ENCODE data around the gene SZRD1. TPM values are rescaled to one million over a fixed set of nuclear protein-coding genes. Genes with fewer than 3 reads are reported as not detected.
A peak's percentile ranks its signal among the peaks of the same experiment; 100 is the strongest.

Gene SZRD1
- total and polyA plus RNA-seq, 9 of the 15 experiments (the other 6 are each of a cell fraction or from before 2014, with no cell fraction given), result 3.9 to 149 (median 82.5) TPM

- no peak for TF ChIP-seq ARID3A (IDR thresholded peaks at IDR 0.05; ENCODE audit: borderline replicate concordance, low read depth, low read length)
- TF ChIP-seq GTF3C2 (IDR thresholded peaks at IDR 0.05; ENCODE audit: borderline replicate concordance, extremely low read depth, insufficient read length), result no peak
- TF ChIP-seq ZKSCAN1 (IDR thresholded peaks at IDR 0.05; ENCODE audit: low read depth, low read length), result peak; percentile 62; the same call in 1 of the 2 replicates
- peak; percentile 73 for TF ChIP-seq SOX6 (IDR thresholded peaks at IDR 0.05)
- TF ChIP-seq RNF2 (IDR thresholded peaks at IDR 0.05), result peak; percentile 78; the same call in 1 of the 2 replicates
- TF ChIP-seq ZNF695 (CRISPR knock-in tag; IDR thresholded peaks at IDR 0.05), result no peak
- 0 out of 2 replicates have a peak, but pooled peaks have one; percentile 55 for TF ChIP-seq ZNF12 (CRISPR knock-in tag; IDR thresholded peaks at IDR 0.05)
- peak; percentile 82 to 84; a peak in 2 of 4 replicates for TF ChIP-seq UBTF (IDR thresholded peaks at IDR 0.05; ENCODE audit: borderline replicate concordance in 1 of 2, low read depth in 2 of 2, low read length in 2 of 2)
- peak; percentile 55 for TF ChIP-seq EGR1 (conservative IDR thresholded peaks at IDR 0.05)
- no peak for TF ChIP-seq TAF15 (IDR thresholded peaks at IDR 0.05; ENCODE audit: low read depth, low read length)
- peak; percentile 76; the same call in 1 of the 2 replicates for TF ChIP-seq ELF4 (CRISPR knock-in tag; IDR thresholded peaks at IDR 0.05)
- no peak for TF ChIP-seq SETDB1 (IDR thresholded peaks at IDR 0.05; ENCODE audit: low read length)
- TF ChIP-seq HDAC1 (IDR thresholded peaks at IDR 0.05), result peak in 1 of 2 experiments; percentile 68; a peak in 1 of 4 replicates
- TF ChIP-seq TBL1XR1 (IDR thresholded peaks at IDR 0.05; ENCODE audit: low read length in 2 of 2), result peak in 1 of 2 experiments; percentile 2; a peak in 1 of 4 replicates
- TF ChIP-seq BHLHE40 (IDR thresholded peaks at IDR 0.05; ENCODE audit: low read length), result peak; percentile 45; the same call in 1 of the 2 replicates
- peak; percentile 21; the same call in 1 of the 2 replicates for TF ChIP-seq NFIC (IDR thresholded peaks at IDR 0.05)
- peak; percentile 73; the same call in 1 of the 2 replicates for TF ChIP-seq ZNF589 (CRISPR knock-in tag; IDR thresholded peaks at IDR 0.05; ENCODE audit: low read depth)
These were observed 14.8 kb upstream of the SZRD1 start, which contains the start of gene FBXO42 (continued) for GRCh38 chr1:16351994-16352841.
